Esophagus squamous epithelium (tissue), 4 donors: ENCODE results near the gene CLEC18C.

Source experiments
- CTCF ChIP-seq, 6 experiments: fragments of 450-650 bp in 4 of 6; fragments of 200-600 bp in 2 of 6; sonication (generic) in 2 of 6; IDR thresholded peaks; one replicate each; pipeline ENCODE4 v1.5.1; 2016 to 2019; ENCODE audit warnings: antibody characterized with exemption in 6 of 6, mild to moderate bottlenecking in 4 of 6, moderate library complexity in 4 of 6
- POLR2A ChIP-seq, 4 donors: fragments of 450-650 bp; IDR thresholded peaks; one replicate each; pipeline ENCODE4 v1.6.1; 2017; ENCODE audit warnings: antibody characterized with exemption in 4 of 4, mild to moderate bottlenecking in 4 of 4, moderate library complexity in 3 of 4

GRCh38 chr16:70157477-70158260 is 15.9 kb upstream of the CLEC18C start:
- no peak for TF ChIP-seq CTCF (IDR thresholded peaks at IDR 0.05)
- TF ChIP-seq POLR2A (IDR thresholded peaks at IDR 0.05): no peak
